Activated T-cell treated with anti-CD3 and anti-CD28 coated beads for 24 hours (primary cell): Measurements from ENCODE around the gene TAF12.
A peak's percentile ranks its signal among the peaks of the same experiment; 100 is the strongest.
"Not testable (repeated sequence)": the region's sequence is repeated elsewhere in the genome, so short reads cannot be mapped to it uniquely, and the experiment has no call there.

Experiments used
- DNase-seq: peaks from one replicate; pipeline ENCODE4 v3.0.0-alpha.2; 2020; ENCODE audit warnings: low read depth

TAF12 gene

GRCh38 chr1:28581531-28582247 lies 61.2 kb downstream of the TAF12 start:
- DNase-seq, result peak; percentile 90

GRCh38 chr1:28580722-28581530 lies 61.9 kb downstream of the TAF12 start:
- peak; percentile 35 for DNase-seq

- DNase-seq, result no peak
Observed at GRCh38 chr1:28579401-28579800, 63.5 kb downstream of the TAF12 start.

- no peak for DNase-seq
Observed at GRCh38 chr1:28578696-28579218, 64.1 kb downstream of the TAF12 start.

- no peak for DNase-seq
Observed at GRCh38 chr1:28577738-28578536, 64.9 kb downstream of the TAF12 start.

- no peak for DNase-seq
Observed at GRCh38 chr1:28577052-28577678, 65.7 kb downstream of the TAF12 start.

GRCh38 chr1:28573564-28573963 lies 69.3 kb downstream of the TAF12 start:
- DNase-seq, result no peak

- not testable (repeated sequence) for DNase-seq
Observed at GRCh38 chr1:28572891-28573290, 70.0 kb downstream of the TAF12 start.

GRCh38 chr1:28571911-28572310 lies 71.0 kb downstream of the TAF12 start:
- no peak for DNase-seq

GRCh38 chr1:28566931-28567330 lies 75.9 kb downstream of the TAF12 start:
- DNase-seq, result no peak

GRCh38 chr1:28565726-28566125 lies 77.1 kb downstream of the TAF12 start:
- no peak for DNase-seq

- no peak for DNase-seq
Observed at GRCh38 chr1:28565040-28565439, 77.8 kb downstream of the TAF12 start.

- no peak for DNase-seq
Observed at GRCh38 chr1:28564310-28564709, 78.6 kb downstream of the TAF12 start.

- DNase-seq, result no peak
Observed at GRCh38 chr1:28560886-28561285, 82.0 kb downstream of the TAF12 start.
